Activated B cell treated with CpG ODN at 0.5 μM for 24 hours (primary cell): Measurements from ENCODE around the gene ARHGEF10L. TPM values are rescaled to one million over a fixed set of nuclear protein-coding genes. Genes with fewer than 3 reads are reported as not detected.

Experiments
- ATAC-seq: fragments of 200-7000 bp; cut with Tn5 transposase; one replicate; pipeline ENCODE4 v1.10.0; 2021; ENCODE audit warnings: low read depth, mild to moderate bottlenecking, moderate library complexity
- CTCF ChIA-PET: fragments of 350-600 bp; sonication (Branson Sonifier 250); formaldehyde crosslinking; loops from one replicate; lab custom pipeline; 2021; ENCODE audit warnings: antibody characterized with exemption; lab: Charles Lee
- POLR2A ChIA-PET: fragments of 350-600 bp; sonication (Branson Sonifier 250); formaldehyde crosslinking; loops from one replicate; lab custom pipeline; 2021; ENCODE audit warnings: antibody characterized with exemption; lab: Charles Lee
- DNase-seq: peaks from one replicate; pipeline ENCODE4 v3.0.0; 2022
- H3K27ac Mint-ChIP-seq: one replicate; pipeline ENCODE4 v1.8.0; 2020; ENCODE audit warnings: mixed read lengths
- H3K27me3 Mint-ChIP-seq: one replicate; pipeline ENCODE4 v1.8.0; 2021; ENCODE audit warnings: mixed read lengths
- H3K36me3 Mint-ChIP-seq: one replicate; pipeline ENCODE4 v1.8.0; 2021; ENCODE audit warnings: low read depth, mixed read lengths
- H3K4me1 Mint-ChIP-seq: one replicate; pipeline ENCODE4 v1.8.0; 2021; ENCODE audit warnings: mixed read lengths
- H3K4me3 Mint-ChIP-seq: one replicate; pipeline ENCODE4 v1.8.0; 2020; ENCODE audit warnings: mild to moderate bottlenecking, mixed read lengths
- H3K9me3 Mint-ChIP-seq: one replicate; pipeline ENCODE4 v1.8.0; 2020; ENCODE audit warnings: mixed read lengths
- CTCF ChIP-seq: fragments of 200-600 bp; IDR thresholded peaks from one replicate; pipeline ENCODE4 v1.8.0; 2022; ENCODE audit warnings: antibody characterized with exemption, mild to moderate bottlenecking
- intact Hi-C: fragments of 100-400 bp; cut with micrococcal nuclease; formaldehyde crosslinking; loops from one replicate; pipeline ENCODE4 v1.15.1; 2024
- total RNA-seq: library from RNA; stranded (reverse); gene quantifications from 2 replicates; pipeline ENCODE4 v1.2.3, GENCODE V29; 2022

The ARHGEF10L gene
- total RNA-seq, 1 donor from 2014 or later, result 0.62 TPM

- H3K4me3 Mint-ChIP-seq, result no peak overlapping the region
- no peaks in the 10 kb centered on the region for H3K36me3 Mint-ChIP-seq
- POLR2A ChIA-PET, result no interaction called here
- H3K27me3 Mint-ChIP-seq, result peaks cover 11% of the 10 kb centered on the region
- CTCF ChIA-PET, result no interaction called here
- intact Hi-C loops, result no loop called here
- TF ChIP-seq CTCF, result no peak
- H3K9me3 Mint-ChIP-seq, result no peaks in the 10 kb centered on the region
- no peak overlapping the region for H3K27ac Mint-ChIP-seq
- no peak for ATAC-seq
- DNase-seq, result no peak
- H3K4me1 Mint-ChIP-seq, result no peaks in the 10 kb centered on the region
These were observed 14.6 kb downstream of the ARHGEF10L start for GRCh38 chr1:17553975-17554700.

GRCh38 chr1:17554954-17555353 lies 15.5 kb downstream of the ARHGEF10L start:
- peaks cover 13% of the 10 kb centered on the region for H3K27me3 Mint-ChIP-seq
- DNase-seq (no peak), ATAC-seq (no peak)
- H3K9me3 Mint-ChIP-seq, result no peaks in the 10 kb centered on the region
- no peaks in the 10 kb centered on the region for H3K4me1 Mint-ChIP-seq
- no peaks in the 10 kb centered on the region for H3K36me3 Mint-ChIP-seq
- no peak overlapping the region for H3K4me3 Mint-ChIP-seq
- no peak overlapping the region for H3K27ac Mint-ChIP-seq
- TF ChIP-seq CTCF, result no peak
- ChIA-PET CTCF (no interaction called here), POLR2A (no interaction called here)
- intact Hi-C loops, result no loop called here

GRCh38 chr1:17557986-17558385 lies 18.5 kb downstream of the ARHGEF10L start:
- POLR2A ChIA-PET, result no interaction called here

DNA sequence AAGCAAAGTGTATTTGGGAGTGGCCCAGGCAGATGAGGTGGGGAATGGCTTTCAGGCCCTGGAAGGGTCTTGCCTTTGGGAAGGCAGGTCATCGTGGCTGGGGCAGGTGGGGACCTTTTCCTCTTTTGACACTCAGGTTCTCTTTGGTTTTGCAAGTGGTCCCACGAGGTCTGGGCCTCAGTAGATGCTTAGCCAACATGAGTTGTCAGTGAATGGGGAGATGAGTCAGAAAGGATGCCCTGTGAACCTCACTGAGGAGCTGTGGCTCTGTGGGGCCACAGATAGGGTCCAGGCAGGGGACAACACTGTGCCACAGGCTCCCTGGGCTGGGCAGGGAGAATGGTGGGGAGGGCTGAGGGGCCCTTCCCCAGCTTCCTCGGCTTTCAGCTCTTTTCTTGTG lies 19.0 kb downstream of the ARHGEF10L start:
- POLR2A ChIA-PET, result no interaction called here
- H3K9me3 Mint-ChIP-seq, result no peaks in the 10 kb centered on the region
- peaks cover 11% of the 10 kb centered on the region for H3K27me3 Mint-ChIP-seq
- ATAC-seq (no peak), DNase-seq (no peak)
- no peak overlapping the region for H3K4me3 Mint-ChIP-seq
- no peak overlapping the region for H3K27ac Mint-ChIP-seq
- H3K4me1 Mint-ChIP-seq, result no peaks in the 10 kb centered on the region
- TF ChIP-seq CTCF, result no peak
- intact Hi-C loops, result no loop called here
- no peaks in the 10 kb centered on the region for H3K36me3 Mint-ChIP-seq
- CTCF ChIA-PET, result no interaction called here

More at GRCh38 chr1:17557986-17558385, 18.5 kb downstream of the ARHGEF10L start:
- CTCF ChIA-PET, result no interaction called here
- no peak for ATAC-seq
- no peak for TF ChIP-seq CTCF
- Mint-ChIP-seq H3K27ac (no peak overlapping the region), H3K36me3 (no peaks in the 10 kb centered on the region), H3K9me3 (no peaks in the 10 kb centered on the region), H3K27me3 (peaks cover 11% of the 10 kb centered on the region), H3K4me3 (no peak overlapping the region), H3K4me1 (no peaks in the 10 kb centered on the region)
- no peak for DNase-seq
- intact Hi-C loops, result no loop called here

DNA sequence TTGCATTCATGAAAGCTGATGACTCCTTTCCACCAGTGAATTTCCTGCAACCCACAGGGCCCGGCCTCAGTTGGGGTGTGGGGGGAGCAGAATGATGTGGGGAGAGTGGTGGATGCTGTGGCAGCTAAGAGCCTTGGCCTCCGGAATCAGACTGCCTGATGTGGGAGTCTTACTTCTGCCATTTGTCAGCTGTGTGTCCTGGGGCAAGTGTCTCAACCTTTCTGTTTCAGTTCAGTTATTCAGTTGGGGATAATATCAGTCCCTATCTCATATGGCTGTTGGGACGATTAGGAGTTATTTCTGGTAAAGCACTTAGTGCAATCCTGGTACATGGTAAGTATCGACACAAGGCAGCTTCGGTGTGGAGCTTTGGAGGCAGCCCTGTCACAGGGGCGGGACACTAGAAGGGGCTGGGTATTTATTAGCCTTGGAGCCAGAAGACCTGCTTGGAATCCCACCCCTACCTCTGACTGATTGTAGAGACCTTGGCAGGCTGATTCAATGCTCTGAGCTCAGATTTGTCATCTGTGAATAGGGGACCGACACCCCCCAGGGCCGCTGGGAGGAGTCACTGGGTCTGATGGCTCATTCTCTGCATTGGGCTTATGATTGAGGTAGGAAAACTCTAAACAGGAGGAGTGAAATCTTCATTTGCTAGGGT lies 19.6 kb downstream of the ARHGEF10L start:
- POLR2A ChIA-PET, result no interaction called here
- H3K27ac Mint-ChIP-seq, result no peak overlapping the region
- intact Hi-C loops, result no loop called here
- H3K4me1 Mint-ChIP-seq, result no peaks in the 10 kb centered on the region
- DNase-seq (no peak), ATAC-seq (no peak)
- H3K36me3 Mint-ChIP-seq, result no peaks in the 10 kb centered on the region
- H3K27me3 Mint-ChIP-seq, result peaks cover 11% of the 10 kb centered on the region
- CTCF ChIA-PET, result no interaction called here
- TF ChIP-seq CTCF, result no peak
- H3K4me3 Mint-ChIP-seq, result no peak overlapping the region
- no peaks in the 10 kb centered on the region for H3K9me3 Mint-ChIP-seq
